Activated CD4-positive, alpha-beta T cell treated with anti-CD3 and anti-CD28 coated beads for 4 hours (primary cell): ENCODE data around the gene C1orf35.
"Not testable (repeated sequence)": the region's sequence is repeated elsewhere in the genome, so short reads cannot be mapped to it uniquely, and the experiment has no call there.

Experiments
- DNase-seq, 2 donors: peaks; one replicate each; pipeline ENCODE4 v3.0.0-alpha.2; 2020

C1orf35 gene

DNA sequence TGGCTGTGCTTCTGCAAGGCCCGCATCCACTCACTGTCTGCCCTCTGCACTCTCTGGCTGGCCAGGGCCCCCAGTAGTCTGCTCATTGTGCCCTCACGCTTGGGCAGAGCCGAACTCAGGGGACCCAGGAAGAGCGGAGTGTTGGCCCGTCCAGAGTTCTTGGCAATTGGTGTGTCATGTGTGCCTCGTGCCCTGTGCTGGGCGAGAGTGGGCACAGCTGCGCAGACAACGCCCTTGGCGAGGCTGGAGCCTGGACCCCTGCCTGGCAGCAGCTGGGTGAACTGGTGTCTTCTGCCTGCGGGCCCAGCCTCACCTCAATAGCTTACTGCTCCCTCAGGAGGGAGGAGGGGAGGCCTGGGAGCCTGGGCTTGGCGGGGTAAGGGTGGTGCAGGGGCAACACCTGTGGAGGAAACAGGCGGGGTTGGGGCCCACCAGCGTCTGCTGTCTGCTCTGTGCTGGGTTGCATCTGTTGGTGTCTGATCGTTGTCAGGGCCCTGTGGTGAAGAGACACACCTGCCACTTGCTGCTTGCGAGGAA, 39.1 kb upstream of the C1orf35 start:
- DNase-seq, result no peak

DNA sequence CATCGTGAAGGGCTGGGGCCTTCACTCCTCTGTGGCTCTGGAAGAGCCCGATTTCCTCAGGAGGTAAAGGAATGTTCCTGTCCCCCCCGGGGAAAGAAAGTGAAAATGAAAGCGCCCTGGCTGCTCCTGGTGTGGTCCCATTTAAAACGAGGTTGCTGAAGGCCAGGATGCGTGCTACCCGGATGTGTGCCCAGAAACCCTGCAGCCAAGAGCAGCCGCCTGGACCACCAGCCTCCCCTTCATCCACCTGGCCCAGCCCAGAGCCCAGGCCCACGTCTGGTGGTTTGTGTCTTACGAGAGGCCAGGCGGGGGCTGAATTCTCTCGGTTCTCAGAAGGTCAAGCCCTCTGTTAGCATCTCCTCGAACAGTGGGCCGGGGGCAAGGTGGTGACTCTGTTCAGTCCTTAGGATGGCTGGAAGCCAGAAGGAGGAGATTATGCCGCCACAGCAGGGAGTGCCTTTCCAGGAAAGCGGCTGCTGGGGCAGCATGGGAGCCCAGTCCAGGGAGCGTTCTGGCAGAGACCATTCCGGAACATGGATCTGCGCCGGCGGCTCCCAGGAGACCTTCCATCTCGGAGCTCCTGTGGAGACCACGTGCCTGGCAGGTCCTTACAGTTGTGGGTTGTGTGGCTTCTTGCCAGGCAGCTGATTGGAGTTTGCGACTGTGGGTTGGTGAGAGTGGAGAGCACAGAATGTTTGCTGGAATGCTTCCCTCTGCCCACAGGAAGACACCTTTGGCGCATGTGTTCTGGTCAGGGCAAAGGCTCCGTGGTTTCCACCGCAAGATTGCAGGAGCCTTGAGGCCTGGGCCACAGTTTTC, 38.3 kb upstream of the C1orf35 start:
- DNase-seq, result peak in 1 of 2 donors; percentile 27

DNA sequence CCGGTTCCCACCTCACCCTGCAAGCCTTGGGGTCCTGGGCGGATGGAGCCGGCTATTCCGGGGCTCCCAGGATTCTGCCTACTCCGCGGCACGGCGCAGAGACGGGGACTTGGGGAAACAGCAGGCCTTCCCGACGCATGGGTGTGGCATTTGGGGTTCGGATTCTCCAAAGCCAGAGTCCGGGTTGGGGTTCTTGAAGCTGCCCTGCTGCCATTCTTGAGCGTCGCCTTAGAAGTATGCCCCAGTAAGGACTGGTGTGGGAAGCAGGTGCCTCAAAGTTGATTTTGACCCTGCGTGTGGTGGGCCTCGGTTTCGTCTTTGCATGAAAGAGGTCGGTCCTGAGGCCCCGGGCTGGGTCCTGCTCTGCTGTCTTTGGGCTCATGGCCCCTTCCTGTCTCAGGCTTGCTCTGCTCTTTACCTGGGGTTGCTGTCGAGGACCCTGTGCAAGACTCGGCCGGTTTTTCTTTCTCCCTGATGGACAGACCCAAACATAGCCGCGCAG, 37.6 kb upstream of the C1orf35 start:
- no peak for DNase-seq

DNA sequence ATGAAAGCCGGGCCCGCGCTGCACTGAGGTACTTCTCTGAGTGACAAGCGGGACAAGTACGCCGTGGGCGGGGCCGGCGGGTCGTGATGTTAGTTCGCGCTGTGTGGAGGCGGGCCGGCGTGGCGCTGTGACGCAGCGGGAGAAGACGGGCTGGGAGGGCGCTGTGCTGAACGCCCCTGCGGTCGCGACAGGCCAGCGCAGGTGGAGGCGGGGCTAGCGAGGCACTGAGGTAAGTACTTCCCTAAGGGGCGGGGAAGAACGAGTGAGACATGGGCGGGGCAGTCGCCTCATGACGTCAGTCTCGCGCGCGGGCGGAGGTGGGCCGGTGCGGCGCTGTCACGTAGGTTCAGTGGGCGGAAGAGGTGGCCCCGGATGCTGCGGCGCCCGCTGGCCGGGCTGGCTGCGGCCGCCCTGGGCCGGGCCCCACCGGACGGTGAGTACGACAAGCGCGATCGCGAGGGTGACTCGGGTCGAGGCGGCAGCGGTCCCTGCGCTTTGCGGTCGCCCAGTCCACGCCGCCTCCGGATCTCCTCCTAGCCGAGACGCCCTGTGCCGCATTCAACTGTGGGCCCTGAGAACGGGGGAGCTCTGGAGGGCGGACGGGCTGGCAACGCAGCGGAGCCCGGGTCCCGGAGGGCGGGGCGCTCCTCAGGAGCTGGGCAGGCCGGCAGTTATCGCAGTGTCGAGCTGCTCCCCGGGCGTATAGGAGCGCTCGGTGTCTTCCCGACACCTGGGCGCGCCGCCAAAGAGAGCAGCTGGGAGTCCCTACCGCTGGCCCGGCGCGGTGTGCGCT, 37.0 kb upstream of the C1orf35 start, which contains the start of gene GUK1:
Gene GUK1 (plus strand): TSS at position 349 of the 793 bp plus-strand sequence. CDS start 24 bp downstream, at position 373.
- peak; percentile 100 for DNase-seq

DNA sequence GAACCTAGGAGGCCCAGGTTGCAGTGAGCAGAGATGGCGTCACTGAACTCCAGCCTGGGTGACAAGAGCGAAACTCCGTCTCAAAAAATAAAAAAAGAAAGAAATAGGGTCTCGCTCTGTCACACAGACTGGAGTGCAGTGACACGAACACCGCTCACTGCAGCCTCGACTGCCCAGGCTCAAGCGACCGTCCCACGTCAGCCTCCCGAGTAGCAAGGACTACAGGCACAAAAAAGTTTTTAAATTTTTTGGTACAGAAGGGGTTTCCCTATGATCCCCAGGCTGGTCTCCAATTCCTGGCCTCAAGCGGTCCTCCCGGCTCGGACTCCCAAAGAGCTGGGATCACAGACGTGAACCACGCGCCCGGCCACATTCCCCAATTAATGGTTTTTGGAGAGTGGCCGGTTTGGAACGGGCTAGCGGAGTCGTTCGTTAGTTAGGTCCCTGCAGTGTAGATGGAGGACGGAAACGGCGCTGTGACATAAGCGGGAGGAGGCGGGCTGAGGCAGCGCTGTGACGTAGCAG, 36.3 kb upstream of the C1orf35 start:
- DNase-seq, result no peak

DNA sequence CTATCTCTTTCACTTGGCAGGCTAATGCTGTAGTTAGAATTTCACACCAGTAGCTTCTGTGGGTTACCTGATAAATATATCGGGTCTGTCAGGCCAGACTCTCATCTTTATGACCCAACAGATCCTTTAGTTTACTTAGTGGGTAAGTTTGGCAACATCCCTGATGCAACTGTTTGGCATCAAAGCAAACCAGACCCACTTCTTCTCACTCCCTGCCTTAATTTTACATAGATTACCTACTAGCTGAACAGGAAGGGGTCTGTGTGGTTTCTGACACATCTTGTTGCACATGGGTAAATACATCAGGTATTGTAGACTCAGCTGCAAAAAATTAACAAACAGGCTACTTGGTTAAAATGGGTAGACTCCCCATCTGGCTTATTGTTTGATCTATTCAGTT, 33.8 kb upstream of the C1orf35 start:
- DNase-seq, result no peak

DNA sequence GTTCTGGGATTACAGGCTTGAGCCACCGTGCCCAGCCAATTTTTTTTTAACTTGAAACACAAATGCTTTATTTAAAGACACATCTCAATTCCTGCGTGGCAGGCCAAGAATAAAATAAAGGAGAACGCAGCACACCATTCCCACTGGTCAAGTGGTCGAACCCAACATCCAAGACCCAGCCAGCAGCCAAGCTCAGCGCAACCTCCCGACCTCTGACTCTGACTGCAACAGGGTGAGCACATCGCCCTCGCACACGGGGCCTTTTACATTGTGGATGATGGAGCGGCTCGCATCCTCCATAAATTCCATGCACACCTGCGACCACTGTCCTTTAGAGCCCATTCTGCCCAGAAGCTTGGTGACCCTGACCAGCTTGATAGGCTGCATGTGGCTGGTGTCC, 31.5 kb upstream of the C1orf35 start:
- DNase-seq, result no peak

DNA sequence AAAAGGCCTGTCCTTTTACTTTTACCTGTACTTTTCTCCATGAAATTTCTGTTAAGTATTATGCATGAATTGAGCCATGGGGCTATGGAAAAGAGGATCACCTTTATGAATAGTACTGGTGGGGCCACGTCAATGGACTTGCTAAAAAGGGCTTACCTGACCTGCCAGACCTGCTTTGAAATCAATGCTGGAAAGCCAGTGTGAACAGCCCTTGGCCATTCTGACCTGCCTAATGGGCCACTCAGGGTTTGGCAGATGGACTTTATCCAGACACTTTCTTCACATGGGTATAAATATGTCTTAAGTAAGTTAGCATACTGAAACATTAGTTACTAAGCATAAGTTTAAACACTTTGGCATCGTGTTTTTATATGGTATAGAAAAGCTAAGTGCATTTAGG, 28.6 kb upstream of the C1orf35 start:
- no peak for DNase-seq

DNA sequence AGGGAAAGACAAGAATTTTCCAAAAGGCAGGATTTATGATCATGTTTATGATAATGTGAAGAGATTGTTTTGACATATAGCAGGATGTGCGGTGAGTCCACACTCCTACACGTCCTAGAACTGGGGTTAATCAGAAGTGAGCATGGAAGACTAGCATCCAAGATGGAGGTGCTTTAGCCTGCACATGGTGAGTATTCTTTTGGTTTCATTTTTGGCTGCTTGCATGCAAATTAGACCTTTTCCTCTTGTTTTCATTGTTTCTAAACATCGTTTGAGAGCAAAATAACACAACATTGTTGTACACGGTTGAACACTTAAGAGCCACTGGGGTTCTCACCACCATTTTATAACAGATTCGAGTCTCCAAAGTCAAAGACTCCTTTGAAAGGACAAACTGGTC, 22.1 kb upstream of the C1orf35 start:
- DNase-seq, result no peak

DNA sequence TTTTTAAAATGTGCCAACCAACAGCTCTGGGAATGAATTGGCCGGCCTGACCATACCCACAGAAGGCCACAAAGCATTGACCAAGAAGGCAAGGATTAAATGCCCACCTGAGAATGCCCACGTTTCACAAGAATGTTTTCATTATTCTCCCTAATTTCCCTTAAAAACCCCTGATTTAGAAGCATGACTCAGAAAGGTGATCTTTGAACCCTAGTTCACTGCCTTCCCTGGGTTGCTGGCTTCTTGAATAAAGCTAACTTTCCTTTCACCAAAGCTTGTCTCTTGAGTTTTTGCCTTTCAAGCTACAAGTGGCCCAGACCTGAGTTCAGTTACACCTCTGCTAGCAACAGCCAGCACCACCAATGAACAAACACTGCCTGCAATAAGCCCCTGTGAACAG, 20.4 kb upstream of the C1orf35 start:
- DNase-seq, result no peak

DNA sequence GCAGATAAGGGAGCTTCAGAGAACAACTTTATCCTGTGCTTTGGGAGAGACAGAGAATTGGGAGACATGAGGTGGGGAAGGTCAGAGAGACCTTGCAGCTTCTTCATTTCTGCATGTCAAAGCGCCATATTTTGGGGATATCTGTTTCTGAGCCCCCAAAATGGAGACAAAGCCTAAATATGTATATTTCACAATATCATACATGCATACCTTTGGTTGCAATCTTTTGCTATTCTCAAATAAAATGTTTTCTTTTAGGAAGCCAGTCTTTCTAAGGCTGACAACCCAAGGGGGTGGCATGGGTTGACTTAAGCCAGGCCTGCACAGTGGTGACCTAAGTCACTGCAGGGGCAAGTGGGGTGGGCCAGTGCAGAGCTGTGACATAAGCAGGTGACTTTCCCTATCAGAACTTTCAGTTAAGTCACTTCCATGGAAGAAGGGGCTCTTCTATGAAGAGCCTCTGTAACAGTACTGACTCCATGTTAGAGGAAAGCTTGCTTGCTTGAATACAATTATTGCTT, 19.9 kb upstream of the C1orf35 start:
- no peak for DNase-seq

DNA sequence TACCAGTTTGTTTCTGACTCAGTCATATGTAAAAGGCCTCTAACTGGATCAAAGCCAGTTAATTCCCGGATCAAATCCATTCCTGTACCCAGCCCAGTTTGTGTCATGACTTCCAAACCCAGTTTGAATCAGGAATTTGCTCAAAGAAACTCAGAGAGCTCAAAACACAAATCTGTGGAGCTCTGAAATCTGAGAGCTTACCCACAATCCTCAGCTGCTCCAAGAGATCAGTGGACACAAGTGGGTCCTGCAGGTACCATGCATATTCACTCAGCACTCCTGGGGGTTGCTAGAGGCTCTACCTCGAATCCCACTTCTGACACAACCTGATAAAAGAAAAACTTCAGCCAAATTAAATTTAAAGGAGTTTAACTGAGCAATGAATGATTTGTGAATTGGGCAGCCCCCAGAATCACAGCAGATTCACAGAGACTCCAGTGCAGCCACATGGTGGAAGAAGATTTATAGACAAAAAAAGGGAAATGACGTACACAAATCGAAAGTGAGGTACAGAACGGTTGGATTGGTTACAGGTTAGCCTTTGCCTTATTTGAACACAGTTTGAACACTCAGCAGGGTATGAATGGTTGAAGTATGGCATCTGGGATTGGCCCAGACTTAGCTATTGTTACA, 17.8 kb upstream of the C1orf35 start:
- DNase-seq, result no peak

DNA sequence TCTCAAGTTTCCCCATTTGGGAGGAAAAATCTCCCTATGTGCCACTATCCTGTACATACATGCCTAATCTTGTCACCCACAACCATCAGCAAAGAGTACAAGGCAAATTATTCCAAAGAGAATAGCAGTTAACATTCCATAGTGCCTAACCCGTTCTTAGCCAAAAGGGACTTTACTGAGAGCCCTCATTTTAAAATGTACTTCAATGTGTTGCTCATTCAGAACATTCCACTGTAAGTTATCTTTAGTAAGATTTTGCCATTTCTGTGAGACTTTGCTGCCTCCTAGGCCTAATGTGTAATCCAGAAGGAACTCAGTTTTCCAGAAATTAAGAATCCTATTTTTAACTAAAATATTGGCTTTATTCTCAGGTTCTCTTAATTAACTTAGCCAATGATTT, 17.2 kb upstream of the C1orf35 start:
- no peak for DNase-seq

DNA sequence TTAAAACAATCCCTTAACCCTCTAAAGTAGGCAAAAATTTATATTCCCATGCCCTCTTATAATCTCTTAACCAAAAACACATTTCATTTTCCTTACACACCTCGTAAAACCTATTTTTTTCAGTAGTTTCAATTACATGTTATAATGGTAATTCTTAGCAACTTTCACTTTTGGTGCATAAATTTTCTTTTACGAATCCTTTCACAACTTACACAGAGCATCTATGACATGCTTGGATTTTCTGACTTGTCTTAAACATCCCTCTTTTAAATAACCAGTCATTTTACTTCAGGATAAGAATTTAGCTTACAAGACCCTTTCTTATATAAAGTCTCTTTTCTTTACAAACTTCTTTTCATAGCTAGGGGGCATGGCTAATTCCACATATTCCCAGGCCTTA, 14.9 kb upstream of the C1orf35 start:
- no peak for DNase-seq

DNA sequence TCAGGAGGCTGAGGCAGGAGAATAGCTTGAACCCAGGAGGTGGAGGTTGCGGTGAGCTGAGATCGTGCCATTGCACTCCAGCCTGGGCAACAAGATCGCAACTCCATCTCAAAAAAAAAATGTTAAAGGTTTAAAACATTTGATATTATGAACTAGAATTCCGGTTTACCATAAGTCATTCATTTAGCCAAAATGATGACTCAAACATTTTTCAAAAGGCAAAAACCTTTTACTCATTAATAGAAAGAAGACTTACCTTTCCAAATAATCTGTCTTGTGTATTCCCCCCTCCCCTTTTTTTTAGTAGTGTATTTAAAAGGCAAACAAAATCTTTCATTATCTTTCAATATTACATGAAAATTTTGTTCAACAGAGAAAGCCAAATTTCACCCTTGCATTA, 14.2 kb upstream of the C1orf35 start:
- DNase-seq, result no peak

DNA sequence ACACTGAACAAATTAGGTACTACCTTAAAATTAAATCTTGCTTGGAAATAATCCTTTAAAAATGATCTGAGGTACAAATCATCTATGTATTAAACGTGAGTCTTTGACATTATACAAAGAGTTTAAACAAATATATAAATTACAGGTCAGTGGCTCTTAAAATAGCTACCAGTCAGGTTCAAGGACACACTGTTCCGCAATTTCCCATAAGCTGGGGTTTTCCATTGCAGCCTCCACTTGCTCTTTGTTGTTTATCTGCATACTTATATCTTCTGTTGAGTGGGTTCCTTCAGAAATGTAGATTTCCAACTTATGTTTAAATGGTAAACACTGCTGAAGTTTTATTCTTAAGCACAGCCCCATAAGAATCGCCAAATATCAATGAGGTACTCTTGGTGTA, 11.7 kb upstream of the C1orf35 start:
- DNase-seq, result no peak

DNA sequence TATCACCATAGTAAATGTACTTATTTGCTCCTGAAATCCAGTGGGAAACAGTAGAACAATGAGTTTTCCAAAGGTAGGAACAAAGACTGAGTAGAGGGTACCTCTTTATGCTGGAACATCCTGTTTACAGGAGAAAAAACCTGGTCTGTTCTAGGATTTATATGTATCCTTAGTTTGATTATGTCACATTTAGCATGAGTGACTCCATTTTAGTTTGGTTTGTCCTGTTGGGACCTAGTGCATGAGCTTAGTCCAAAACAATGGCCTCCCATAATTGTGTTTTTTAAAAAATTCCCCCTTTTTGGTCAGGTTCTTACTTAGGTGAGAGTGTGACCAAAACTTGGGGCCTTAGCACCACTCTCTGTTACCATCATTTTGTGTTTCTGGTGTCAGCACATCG, 9.5 kb upstream of the C1orf35 start:
- DNase-seq, result no peak

DNA sequence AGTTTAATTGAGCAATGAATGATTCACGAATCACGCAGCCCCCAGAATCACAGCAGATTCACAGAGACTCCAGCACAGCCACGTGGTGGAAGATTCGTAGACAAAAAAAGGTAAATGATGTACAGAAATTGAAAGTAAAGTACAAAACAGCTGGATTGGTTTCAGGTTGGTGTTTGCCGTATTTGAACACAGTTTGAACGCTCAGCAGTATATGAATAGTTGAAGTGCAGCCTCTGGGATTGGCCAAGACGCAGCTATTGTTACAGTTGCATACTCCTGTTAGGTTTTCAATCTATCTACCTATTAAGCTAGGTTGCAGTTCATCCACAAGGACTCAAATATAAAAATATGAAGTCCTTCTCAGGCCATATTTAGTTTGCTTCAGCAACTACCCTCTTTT, 9.0 kb upstream of the C1orf35 start:
- DNase-seq, result no peak

DNA sequence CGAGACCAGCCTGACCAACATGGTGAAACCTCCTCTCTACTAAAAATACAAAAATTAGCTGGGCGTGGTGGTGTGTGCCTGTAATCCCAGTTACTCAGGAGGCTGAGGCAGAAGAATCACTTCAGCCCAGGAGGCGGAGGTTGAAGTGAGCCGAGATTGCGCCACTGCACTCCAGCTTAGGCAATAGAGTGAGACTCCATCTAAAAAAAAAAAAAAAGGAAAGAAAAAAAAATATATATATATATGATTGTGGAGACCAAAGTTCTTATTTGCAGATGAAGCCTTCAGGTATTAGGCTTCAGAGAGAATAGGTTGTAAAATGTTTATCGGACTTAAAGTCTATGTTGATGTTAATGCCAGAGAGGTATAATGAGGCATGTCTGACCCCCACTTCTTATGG, 8.2 kb upstream of the C1orf35 start:
- not testable (repeated sequence) for DNase-seq

DNA sequence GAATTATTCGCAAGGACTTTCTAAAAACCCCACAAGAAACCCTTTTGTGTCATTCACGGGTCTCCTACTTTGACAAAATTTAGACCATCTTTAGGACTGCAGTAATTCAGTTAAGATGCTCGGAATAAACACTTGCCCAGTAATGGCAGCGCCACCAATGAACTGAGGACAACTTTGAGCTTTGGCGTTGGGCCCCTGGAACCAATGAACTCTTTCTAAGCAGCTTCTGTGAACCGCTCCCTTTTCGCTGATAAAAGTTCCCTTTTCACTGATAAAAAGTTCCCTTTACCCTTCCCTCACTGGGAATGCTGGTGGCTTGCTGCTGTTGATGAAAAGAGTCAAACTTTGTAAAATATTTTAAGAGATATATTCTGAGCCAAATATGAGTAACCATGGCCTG, 7.4 kb upstream of the C1orf35 start:
- DNase-seq, result no peak

DNA sequence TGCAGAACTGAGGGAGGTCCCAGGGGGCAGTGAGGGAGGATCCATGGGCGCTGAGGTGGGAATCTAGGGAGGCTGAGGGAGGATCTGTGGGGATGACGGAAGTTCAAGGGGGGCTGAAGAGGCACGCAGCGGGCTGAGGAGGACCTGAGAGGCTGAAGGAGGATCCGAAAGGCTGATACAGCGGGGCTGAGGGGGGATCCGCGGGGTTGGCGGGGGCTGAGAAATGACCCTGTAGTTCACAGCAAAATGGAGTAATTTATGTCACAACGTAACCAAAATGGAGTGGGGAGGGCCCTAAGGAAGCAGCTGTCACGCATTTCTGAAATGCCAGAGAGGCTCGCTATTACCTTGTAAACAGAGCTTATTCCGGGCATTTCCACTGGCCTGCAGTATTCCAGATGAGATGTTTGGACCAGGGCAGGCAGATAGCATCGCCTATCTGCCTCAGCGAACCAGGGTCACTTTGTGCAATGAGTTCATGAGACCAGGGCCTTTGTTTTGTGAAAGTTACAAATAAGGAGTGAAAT, 6.9 kb upstream of the C1orf35 start:
- no peak for DNase-seq
